ENCODE measurements around the gene SLC22A25.

GRCh38 chr11:63227521-63228107 is 15.8 kb downstream of the SLC22A25 start:
- TF ChIP-seq CTCF (IDR thresholded peaks at IDR 0.05; ENCODE audit: insufficient read depth, low read depth, low read length) (no peak), EZH2 (IDR thresholded peaks at IDR 0.05; ENCODE audit: insufficient read depth, low read length) (no peak)

Measured in astrocyte (in vitro differentiated cells and primary cell).